Ishikawa (cell line): Measurements from ENCODE around the gene PRR23C.

ENCODE experiments used
- CEBPB ChIP-seq: IDR thresholded peaks from 2 replicates; pipeline ENCODE4 v1.6.1; 2012
- CREB1 ChIP-seq: IDR thresholded peaks from 2 replicates; pipeline ENCODE4 v1.6.1; 2012; ENCODE audit warnings: low read depth
- EGR1 ChIP-seq: IDR thresholded peaks from 2 replicates; pipeline ENCODE4 v1.6.1; 2012
- EP300 ChIP-seq: IDR thresholded peaks from 2 replicates; pipeline ENCODE4 v1.6.1; 2012; ENCODE audit warnings: borderline replicate concordance
- FOXM1 ChIP-seq: IDR thresholded peaks from 2 replicates; pipeline ENCODE4 v1.6.1; 2012; ENCODE audit warnings: low read depth, borderline replicate concordance
- MAX ChIP-seq: IDR thresholded peaks from 2 replicates; pipeline ENCODE4 v1.6.1; 2012
- NFIC ChIP-seq: IDR thresholded peaks from 2 replicates; pipeline ENCODE4 v1.6.1; 2012
- RAD21 ChIP-seq: IDR thresholded peaks from 2 replicates; pipeline ENCODE4 v1.6.1; 2012; ENCODE audit warnings: low read depth
- REST ChIP-seq: IDR thresholded peaks from 2 replicates; pipeline ENCODE4 v1.6.1; 2012; ENCODE audit warnings: low read depth, mild to moderate bottlenecking
- TAF1 ChIP-seq: IDR thresholded peaks from 2 replicates; pipeline ENCODE4 v1.6.1; 2012; ENCODE audit warnings: low read depth, mild to moderate bottlenecking
- TCF12 ChIP-seq: IDR thresholded peaks from 2 replicates; pipeline ENCODE4 v1.6.1; 2012; ENCODE audit warnings: low read depth
- TEAD4 ChIP-seq: IDR thresholded peaks from 2 replicates; pipeline ENCODE4 v1.6.1; 2012
- USF1 ChIP-seq: IDR thresholded peaks from 2 replicates; pipeline ENCODE4 v1.6.1; 2012
- YY1 ChIP-seq: IDR thresholded peaks from 2 replicates; pipeline ENCODE4 v1.6.1; 2012; ENCODE audit warnings: low read depth
- ZBTB7A ChIP-seq: IDR thresholded peaks from 2 replicates; pipeline ENCODE4 v1.6.1; 2012; ENCODE audit warnings: low read depth

Gene PRR23C

DNA sequence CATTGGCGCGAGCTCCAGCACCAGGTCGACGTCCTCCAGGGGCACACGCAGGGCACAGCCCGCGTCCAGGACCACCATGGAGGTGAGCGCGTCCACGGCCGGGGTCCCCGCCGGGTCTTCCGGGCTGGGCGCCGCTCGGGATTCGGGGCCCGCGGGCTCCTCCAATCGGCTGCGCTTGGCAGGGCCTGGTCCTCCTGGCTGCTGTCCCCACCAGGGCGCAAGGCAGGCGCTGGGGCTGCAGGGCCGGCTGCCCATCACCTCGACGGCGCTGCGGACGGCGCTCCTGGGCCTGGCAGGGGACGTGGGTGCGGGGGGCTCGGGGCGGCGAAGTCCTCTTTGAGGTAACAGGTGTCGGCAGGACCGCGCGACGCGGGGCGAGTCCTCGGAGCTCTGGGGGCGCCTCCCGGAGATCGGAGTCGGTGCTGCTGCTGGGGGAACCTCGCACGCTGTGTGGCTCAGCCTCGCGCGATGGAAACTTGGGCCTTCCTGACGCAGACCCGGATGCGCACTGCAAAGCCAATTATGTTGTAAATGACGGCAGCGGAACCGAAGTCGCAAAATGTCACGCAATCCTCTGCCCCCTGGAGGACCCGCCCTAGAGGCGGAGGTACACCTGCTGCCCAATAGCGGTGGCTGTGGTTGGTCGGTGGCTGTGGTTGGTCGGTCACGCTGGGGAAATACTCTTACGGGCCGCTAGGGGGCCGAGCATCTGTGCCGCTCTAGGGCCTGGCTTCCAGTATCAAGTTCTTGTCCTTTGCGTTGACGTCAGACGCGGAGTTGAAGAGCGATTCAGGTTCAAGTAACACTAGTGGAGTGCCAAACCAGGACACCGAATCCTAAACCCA lies at the start of gene PRR23C:
TSS of gene PRR23C (minus strand) at position 527 of the 845 bp plus-strand sequence. CDS start at position 255, 272 bp downstream.
- TF ChIP-seq EP300, result no peak
- no peak for TF ChIP-seq REST
- TF ChIP-seq CREB1, result no peak
- no peak for TF ChIP-seq YY1
- no peak for TF ChIP-seq FOXM1
- TF ChIP-seq EGR1, result no peak
- no peak for TF ChIP-seq TCF12
- no peak for TF ChIP-seq NFIC
- TF ChIP-seq CEBPB, result no peak

DNA sequence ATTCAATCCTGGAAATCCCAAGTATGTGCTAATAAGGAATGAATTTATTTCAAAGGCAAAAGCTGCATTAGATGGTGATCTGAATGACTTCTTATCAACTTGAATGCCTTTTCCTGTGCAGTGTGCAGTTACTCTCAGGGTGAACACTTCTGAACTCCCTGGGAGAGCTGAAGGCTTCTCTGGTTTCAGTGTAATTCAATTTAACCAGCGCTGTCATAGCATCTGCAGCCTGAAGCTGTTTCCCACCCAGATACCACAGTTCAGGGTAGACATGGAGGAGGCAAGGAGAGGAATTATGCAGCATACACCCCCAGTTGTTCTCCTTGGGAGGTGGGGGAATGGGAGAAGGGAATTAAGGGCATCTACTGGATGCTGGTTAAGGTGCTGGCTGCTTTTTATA lies 49.1 kb upstream of the PRR23C start:
- TF ChIP-seq RAD21, result no peak
- no peak for TF ChIP-seq EP300
- no peak for TF ChIP-seq YY1
- no peak for TF ChIP-seq CREB1
- no peak for TF ChIP-seq USF1
- TF ChIP-seq MAX, result no peak
- no peak for TF ChIP-seq FOXM1
- TF ChIP-seq ZBTB7A, result no peak
- no peak for TF ChIP-seq REST
- no peak for TF ChIP-seq TCF12
- no peak for TF ChIP-seq TEAD4
- no peak for TF ChIP-seq CEBPB
- no peak for TF ChIP-seq NFIC
- TF ChIP-seq EGR1, result no peak
- TF ChIP-seq TAF1, result no peak

GRCh38 chr3:139088462-139089324 lies 44.0 kb upstream of the PRR23C start:
- TF ChIP-seq RAD21, result no peak
- TF ChIP-seq TCF12, result no peak
- no peak for TF ChIP-seq CREB1
- TF ChIP-seq FOXM1, result no peak
- TF ChIP-seq NFIC, result no peak
- TF ChIP-seq USF1, result no peak
- TF ChIP-seq EGR1, result no peak
- no peak for TF ChIP-seq TEAD4
- no peak for TF ChIP-seq CEBPB

DNA sequence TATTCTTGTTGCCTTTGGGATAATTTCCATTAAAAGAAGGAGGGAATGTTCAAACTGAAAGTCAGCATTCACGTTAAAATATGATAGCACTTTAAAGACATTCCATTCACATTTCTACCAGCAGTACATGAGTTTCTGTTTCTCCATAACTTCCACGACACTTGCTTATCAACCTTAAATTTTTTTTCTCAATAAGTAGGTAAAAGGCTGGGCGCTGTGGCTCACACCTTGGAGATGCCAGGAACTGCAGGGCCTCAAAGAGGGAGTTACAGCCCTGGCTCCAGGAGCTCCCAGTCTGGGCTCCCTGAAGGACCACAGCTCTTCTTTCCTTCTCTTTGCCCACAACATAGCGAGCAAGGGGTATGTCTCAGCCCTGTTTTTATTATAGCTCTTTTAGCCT lies 42.9 kb upstream of the PRR23C start:
- no peak for TF ChIP-seq CEBPB
- TF ChIP-seq ZBTB7A, result no peak
- no peak for TF ChIP-seq TAF1
- TF ChIP-seq YY1, result no peak
- TF ChIP-seq TEAD4, result no peak
- no peak for TF ChIP-seq REST
